Osteocyte (in vitro differentiated cells): ENCODE data around the gene GIMAP7. TPM values are rescaled to one million over a fixed set of nuclear protein-coding genes. Genes with fewer than 3 reads are reported as not detected.
"Not testable (repeated sequence)": the region's sequence is repeated elsewhere in the genome, so short reads cannot be mapped to it uniquely, and the experiment has no call there.

Source experiments
- DNase-seq: peaks from one replicate; pipeline ENCODE4 v3.0.0; 2021; ENCODE audit warnings: mixed read lengths; ENCODE audit not compliant: unreplicated experiment; ENCODE audit errors: extremely low spot score
- H3K27ac Mint-ChIP-seq: one replicate; pipeline ENCODE4 v1.8.0; 2021; ENCODE audit warnings: mild to moderate bottlenecking, mixed read lengths; ENCODE audit not compliant: unreplicated experiment
- H3K27me3 Mint-ChIP-seq: one replicate; pipeline ENCODE4 v1.8.0; 2021; ENCODE audit warnings: mixed read lengths; ENCODE audit not compliant: unreplicated experiment
- H3K36me3 Mint-ChIP-seq: one replicate; pipeline ENCODE4 v1.8.0; 2021; ENCODE audit warnings: mixed read lengths; ENCODE audit not compliant: unreplicated experiment
- H3K4me1 Mint-ChIP-seq: one replicate; pipeline ENCODE4 v1.8.0; 2021; ENCODE audit warnings: mixed read lengths; ENCODE audit not compliant: unreplicated experiment
- H3K4me3 Mint-ChIP-seq: one replicate; pipeline ENCODE4 v1.8.0; 2021; ENCODE audit warnings: mild to moderate bottlenecking, moderate library complexity, mixed read lengths; ENCODE audit not compliant: unreplicated experiment
- H3K9me3 Mint-ChIP-seq: one replicate; pipeline ENCODE4 v1.8.0; 2021; ENCODE audit warnings: mixed read lengths; ENCODE audit not compliant: unreplicated experiment
- CTCF ChIP-seq: fragments of 200-600 bp; sonication (generic); IDR thresholded peaks from 2 replicates; pipeline ENCODE4 v1.5.0; 2021; ENCODE audit warnings: antibody characterized with exemption, mild to moderate bottlenecking, moderate library complexity
- total RNA-seq: library from RNA; stranded (reverse); gene quantifications from 2 replicates; pipeline ENCODE4 v1.2.1, GENCODE V29; 2021

GIMAP7 gene
- total RNA-seq, 1 donor from 2014 or later: not detected

- no peaks in the 10 kb centered on the region for H3K27me3 Mint-ChIP-seq
- no peak for DNase-seq
- no peak for TF ChIP-seq CTCF
- no peaks in the 10 kb centered on the region for H3K36me3 Mint-ChIP-seq
- H3K27ac Mint-ChIP-seq: no peak overlapping the region
- no peaks in the 10 kb centered on the region for H3K4me1 Mint-ChIP-seq
- H3K4me3 Mint-ChIP-seq: no peak overlapping the region
- H3K9me3 Mint-ChIP-seq: no peaks in the 10 kb centered on the region
Measured at GRCh38 chr7:150481186-150481920, 33.3 kb upstream of the GIMAP7 start.

GRCh38 chr7:150481922-150482321 is 32.8 kb upstream of the GIMAP7 start:
- no peak for TF ChIP-seq CTCF
- DNase-seq: no peak
- Mint-ChIP-seq H3K9me3 (no peaks in the 10 kb centered on the region), H3K4me1 (no peaks in the 10 kb centered on the region), H3K36me3 (no peaks in the 10 kb centered on the region), H3K4me3 (no peak overlapping the region), H3K27me3 (no peaks in the 10 kb centered on the region), H3K27ac (no peak overlapping the region)

GRCh38 chr7:150483514-150483913 is 31.2 kb upstream of the GIMAP7 start:
- not testable (repeated sequence) for H3K36me3 Mint-ChIP-seq, DNase-seq, H3K4me1 Mint-ChIP-seq, H3K9me3 Mint-ChIP-seq, H3K4me3 Mint-ChIP-seq, H3K27me3 Mint-ChIP-seq, H3K27ac Mint-ChIP-seq

GRCh38 chr7:150484071-150484470 is 30.6 kb upstream of the GIMAP7 start:
- H3K4me3 Mint-ChIP-seq, H3K36me3 Mint-ChIP-seq, H3K27me3 Mint-ChIP-seq, H3K27ac Mint-ChIP-seq, H3K4me1 Mint-ChIP-seq, H3K9me3 Mint-ChIP-seq, DNase-seq: not testable (repeated sequence)

- Mint-ChIP-seq H3K9me3 (no peaks in the 10 kb centered on the region), H3K4me1 (no peaks in the 10 kb centered on the region), H3K27ac (no peak overlapping the region), H3K4me3 (no peak overlapping the region), H3K36me3 (no peaks in the 10 kb centered on the region), H3K27me3 (no peaks in the 10 kb centered on the region)
- no peak for DNase-seq
- TF ChIP-seq CTCF: no peak
Measured at GRCh38 chr7:150487625-150488024, 27.0 kb upstream of the GIMAP7 start.

- Mint-ChIP-seq H3K27me3 (no peaks in the 10 kb centered on the region), H3K9me3 (no peaks in the 10 kb centered on the region), H3K4me3 (no peak overlapping the region), H3K27ac (no peak overlapping the region), H3K4me1 (no peaks in the 10 kb centered on the region), H3K36me3 (no peaks in the 10 kb centered on the region)
- DNase-seq: no peak
- no peak for TF ChIP-seq CTCF
Measured at GRCh38 chr7:150489782-150490181, 24.9 kb upstream of the GIMAP7 start.

GRCh38 chr7:150493442-150493841 is 21.2 kb upstream of the GIMAP7 start:
- not testable (repeated sequence) for H3K9me3 Mint-ChIP-seq, H3K4me1 Mint-ChIP-seq, H3K27ac Mint-ChIP-seq, H3K27me3 Mint-ChIP-seq, DNase-seq, H3K4me3 Mint-ChIP-seq, H3K36me3 Mint-ChIP-seq
